Measurements from ENCODE around the gene NUDT22. TPM values are rescaled to one million over a fixed set of nuclear protein-coding genes. Genes with fewer than 3 reads are reported as not detected.

NUDT22 gene
- polyA plus RNA-seq, 6 donors from 2014 or later = 43.6 to 96.6 (median 62.6) TPM

DNA sequence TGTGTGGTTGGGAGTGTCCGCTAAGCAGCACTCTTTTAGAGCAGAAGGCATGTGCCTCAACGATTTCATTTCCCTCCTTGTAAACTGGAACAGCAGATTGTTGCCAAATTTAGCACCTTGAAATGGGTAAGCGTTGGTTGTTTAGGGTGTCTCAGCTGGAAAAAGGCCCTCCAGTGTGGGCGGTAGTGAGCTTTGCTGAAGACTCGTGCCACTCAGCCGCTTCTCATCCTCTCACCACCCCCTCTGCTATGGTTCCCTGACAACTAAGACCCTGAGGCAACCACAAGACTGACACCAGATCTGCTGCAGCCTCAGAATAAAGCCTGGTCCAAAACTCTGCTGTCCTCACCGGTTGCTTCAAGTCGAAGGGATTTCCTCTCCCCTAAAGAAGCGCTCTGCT is 29.4 kb upstream of the NUDT22 start:
- ATAC-seq (ENCODE audit: low read depth in 2 of 2) (no peak), DNase-seq (no peak)
- Mint-ChIP-seq H3K27me3 (no peaks in the 10 kb centered on the region), H3K4me1 (peaks cover 6 to 12% (median 10%) of the 10 kb centered on the region in 3 donors), H3K27ac (peak overlapping the region in 1 of 6 donors; percentile 43), H3K36me3 (peaks cover 18 to 28% of the 10 kb centered on the region in 2 donors), H3K9me3 (no peaks in the 10 kb centered on the region), H3K4me3 (no peak overlapping the region)

DNA sequence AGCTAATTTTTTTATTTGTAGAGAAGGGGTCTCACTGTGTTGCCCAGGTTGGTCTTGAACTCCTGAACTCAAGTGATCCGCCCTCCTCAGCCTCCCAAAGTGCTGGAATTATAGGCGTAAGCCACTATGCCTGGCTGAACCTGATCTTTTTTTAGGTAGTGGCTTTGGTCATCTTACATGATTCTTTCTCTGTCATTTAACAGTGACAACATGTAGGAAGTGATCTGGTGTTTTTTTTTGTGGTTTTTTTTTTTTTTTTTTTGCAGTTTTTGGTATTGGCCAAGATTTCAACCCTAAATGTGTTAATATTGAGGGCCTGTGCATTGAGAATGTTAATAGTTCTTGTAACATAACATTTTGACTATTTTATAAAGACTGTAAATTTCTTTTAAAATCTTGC is 27.6 kb upstream of the NUDT22 start:
- Mint-ChIP-seq H3K27ac (no peak overlapping the region), H3K27me3 (no peaks in the 10 kb centered on the region), H3K9me3 (no peaks in the 10 kb centered on the region), H3K36me3 (peaks cover 27 to 32% of the 10 kb centered on the region in 2 donors), H3K4me1 (peaks cover 0 to 10% (median 0%) of the 10 kb centered on the region in 3 donors), H3K4me3 (no peak overlapping the region)
- no peak for DNase-seq
- no peak for ATAC-seq (ENCODE audit: low read depth in 2 of 2)

DNA sequence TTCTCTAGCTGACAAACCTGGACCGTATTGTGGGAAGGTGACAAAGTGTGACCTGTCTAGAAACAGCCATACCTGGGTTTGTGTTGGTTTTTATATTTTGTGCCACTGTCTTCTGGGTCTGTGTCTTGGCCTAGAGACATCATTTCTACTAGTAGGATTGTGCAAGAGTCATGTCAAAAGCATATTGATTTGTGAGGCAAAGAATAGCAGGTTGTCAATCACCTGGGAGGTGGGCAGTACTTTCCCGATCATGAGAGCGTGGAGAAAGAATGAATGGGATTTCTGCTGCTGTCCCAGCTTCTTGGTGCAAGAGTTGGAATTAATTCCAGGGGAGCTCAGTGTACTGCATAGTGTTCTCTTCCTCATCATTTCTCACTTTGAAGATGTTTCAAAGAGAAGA is 24.5 kb upstream of the NUDT22 start:
- Mint-ChIP-seq H3K4me3 (no peak overlapping the region), H3K4me1 (peaks cover 17 to 26% (median 24%) of the 10 kb centered on the region in 3 donors), H3K27me3 (no peaks in the 10 kb centered on the region), H3K36me3 (peaks cover 23 to 33% of the 10 kb centered on the region in 2 donors), H3K27ac (no peak overlapping the region), H3K9me3 (no peaks in the 10 kb centered on the region)
- ATAC-seq (ENCODE audit: low read depth in 2 of 2) = no peak
- no peak for DNase-seq

DNA sequence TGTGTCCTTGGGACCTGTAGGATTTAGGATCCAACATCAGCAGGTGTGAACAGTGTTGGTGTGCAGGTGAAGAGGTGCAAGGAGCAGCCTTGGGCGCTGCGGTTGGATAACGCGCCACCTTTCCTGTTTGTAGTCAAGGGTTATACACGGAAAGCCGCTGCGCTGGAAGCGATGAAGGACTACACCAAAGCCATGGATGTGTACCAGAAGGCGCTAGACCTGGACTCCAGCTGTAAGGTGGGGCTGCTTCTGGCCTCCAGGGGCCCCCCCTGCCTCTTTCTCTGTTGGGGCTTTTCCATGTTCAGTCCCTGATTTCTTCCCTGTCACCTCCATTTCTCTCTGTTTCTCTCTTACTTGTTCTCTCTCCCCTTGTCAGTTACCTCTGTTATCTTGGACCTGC is 23.1 kb upstream of the NUDT22 start:
- Mint-ChIP-seq H3K36me3 (peaks cover 18 to 23% of the 10 kb centered on the region in 2 donors), H3K27me3 (no peaks in the 10 kb centered on the region), H3K4me3 (no peak overlapping the region), H3K27ac (no peak overlapping the region), H3K4me1 (peaks cover 18 to 39% (median 37%) of the 10 kb centered on the region in 3 donors), H3K9me3 (no peaks in the 10 kb centered on the region)
- no peak for ATAC-seq (ENCODE audit: low read depth in 2 of 2)
- no peak for DNase-seq

GRCh38 chr11:64203421-64204079 is 22.5 kb upstream of the NUDT22 start:
- Mint-ChIP-seq H3K36me3 (peaks cover 18 to 23% of the 10 kb centered on the region in 2 donors), H3K4me3 (peak overlapping the region in 2 of 8 donors; percentile 16 to 55), H3K9me3 (no peaks in the 10 kb centered on the region), H3K4me1 (peaks cover 24 to 44% (median 43%) of the 10 kb centered on the region in 3 donors), H3K27ac (peak overlapping the region in 2 of 6 donors; percentile 47 to 81), H3K27me3 (no peaks in the 10 kb centered on the region)
- ATAC-seq (ENCODE audit: low read depth in 2 of 2) (no peak), DNase-seq (no peak)

- H3K36me3 Mint-ChIP-seq = peaks cover 18 to 23% of the 10 kb centered on the region in 2 donors
- DNase-seq = no peak
- no peaks in the 10 kb centered on the region for H3K27me3 Mint-ChIP-seq
- peak overlapping the region in 1 of 8 donors; percentile 16 for H3K4me3 Mint-ChIP-seq
- H3K9me3 Mint-ChIP-seq = no peaks in the 10 kb centered on the region
- peak overlapping the region in 5 of 6 donors; percentile 47 to 97 (median 82) for H3K27ac Mint-ChIP-seq
- peaks cover 29 to 50% (median 48%) of the 10 kb centered on the region in 3 donors for H3K4me1 Mint-ChIP-seq
- ATAC-seq (ENCODE audit: low read depth in 2 of 2) = no peak
Measured at GRCh38 chr11:64204080-64204440, 22.0 kb upstream of the NUDT22 start.

- H3K4me3 Mint-ChIP-seq = peak overlapping the region; percentile 55 to 86 (median 69)
- no peaks in the 10 kb centered on the region for H3K9me3 Mint-ChIP-seq
Measured at GRCh38 chr11:64204464-64204989, 21.5 kb upstream of the NUDT22 start.

DNA sequence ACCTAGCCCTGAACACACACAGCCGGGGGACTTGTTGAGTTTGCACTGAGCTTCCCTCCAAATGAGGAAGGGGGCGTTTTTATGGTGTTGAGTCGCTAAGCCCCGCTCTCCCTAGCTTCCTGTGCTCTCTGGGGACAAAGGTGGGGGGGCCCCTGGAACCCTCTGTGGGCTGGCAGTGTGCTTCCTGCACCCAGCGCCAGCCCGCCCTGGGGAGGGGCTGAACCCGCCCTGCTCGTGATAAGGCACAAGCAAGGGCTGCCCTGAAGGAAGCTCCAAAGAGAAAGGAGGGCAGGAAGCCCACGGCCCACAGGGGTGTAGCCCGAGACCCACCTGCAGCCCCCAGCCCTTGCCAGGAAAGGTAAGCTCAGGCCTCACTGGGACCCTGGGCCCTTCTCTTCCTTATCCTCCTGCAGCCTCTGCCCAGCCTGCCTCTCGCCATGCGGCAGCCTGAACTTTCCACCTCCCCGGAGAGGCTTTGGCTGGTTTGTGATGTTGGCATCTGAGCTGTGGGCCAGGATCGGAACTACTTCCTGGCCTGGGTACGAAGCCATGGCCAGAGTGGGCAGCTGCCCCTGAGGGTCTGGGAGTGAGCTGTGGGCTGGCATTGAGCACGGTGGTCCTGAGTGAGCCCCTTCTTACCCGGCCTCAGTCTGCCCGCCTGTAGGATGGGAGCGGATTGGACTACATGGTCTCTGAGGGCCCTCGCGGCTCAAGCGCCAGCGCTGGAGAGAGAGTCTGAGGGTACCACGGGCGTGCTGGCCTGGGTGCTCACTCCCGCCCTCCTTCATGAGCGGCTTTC is 19.4 kb upstream of the NUDT22 start, which contains the start of gene FERMT3:
Gene FERMT3, plus strand, starts transcription at position 265 of the 799 bp plus-strand sequence. CDS start 644 bp downstream, outside the sequence.
- Mint-ChIP-seq H3K27me3 (no peaks in the 10 kb centered on the region), H3K27ac (peak within 1 kb of the TSS; percentile 89 to 96 (median 92)), H3K36me3 (peaks cover 14 to 16% of the 10 kb centered on the region in 2 donors), H3K4me1 (peaks cover 32 to 66% (median 63%) of the 10 kb centered on the region in 3 donors), H3K9me3 (no peaks in the 10 kb centered on the region), H3K4me3 (peak within 1 kb of the TSS; percentile 90 to 96 (median 93))
- ATAC-seq (ENCODE audit: low read depth in 2 of 2) (peak; percentile 54 to 63), DNase-seq (peak; percentile 72)

More at GRCh38 chr11:64204464-64204989, 21.5 kb upstream of the NUDT22 start:
- peak; percentile 73 for DNase-seq
- Mint-ChIP-seq H3K4me1 (peaks cover 31 to 54% (median 51%) of the 10 kb centered on the region in 3 donors), H3K27ac (peak overlapping the region; percentile 60 to 97 (median 82)), H3K36me3 (peaks cover 18 to 23% of the 10 kb centered on the region in 2 donors), H3K27me3 (no peaks in the 10 kb centered on the region)
- ATAC-seq (ENCODE audit: low read depth in 2 of 2) = peak; percentile 61 to 70

DNA sequence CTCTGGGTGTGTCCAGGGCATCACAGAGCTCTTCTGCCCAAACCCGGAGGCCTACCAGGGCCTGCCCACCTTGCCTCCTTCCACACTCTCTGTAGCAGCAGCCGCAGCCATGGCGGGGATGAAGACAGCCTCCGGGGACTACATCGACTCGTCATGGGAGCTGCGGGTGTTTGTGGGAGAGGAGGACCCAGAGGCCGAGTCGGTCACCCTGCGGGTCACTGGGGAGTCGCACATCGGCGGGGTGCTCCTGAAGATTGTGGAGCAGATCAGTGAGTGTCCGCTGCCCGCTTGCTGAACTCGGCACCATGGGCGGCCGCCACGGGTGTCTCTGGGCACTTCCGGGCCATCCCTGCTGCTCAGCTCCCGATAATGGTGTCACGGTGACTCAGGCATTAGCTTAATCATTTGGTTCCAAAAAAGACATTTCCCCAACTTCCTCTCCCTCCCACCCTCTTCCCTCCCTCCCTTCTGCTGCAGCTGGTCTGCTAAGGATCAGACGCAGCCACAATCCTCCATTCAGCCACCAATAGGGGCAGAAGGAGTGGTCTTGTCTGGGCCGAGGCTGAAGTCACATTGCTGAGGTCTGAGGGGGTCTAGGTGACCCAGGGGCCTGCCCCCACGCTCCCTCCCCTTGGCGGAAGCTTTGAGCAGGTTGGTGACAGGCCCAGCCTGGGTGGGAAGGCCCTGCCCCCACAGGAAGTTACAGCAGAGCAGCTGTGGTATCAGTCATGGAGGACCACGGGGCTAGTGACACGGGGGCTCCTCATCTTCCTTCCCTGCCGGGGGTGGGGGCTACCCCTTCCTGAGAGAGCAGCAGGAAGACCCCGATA is 18.6 kb upstream of the NUDT22 start:
- peaks cover 10 to 24% of the 10 kb centered on the region in 2 donors for H3K36me3 Mint-ChIP-seq
- no peaks in the 10 kb centered on the region for H3K9me3 Mint-ChIP-seq
- H3K27me3 Mint-ChIP-seq = no peaks in the 10 kb centered on the region
- H3K4me3 Mint-ChIP-seq = peak overlapping the region; percentile 90 to 96 (median 93)
- ATAC-seq (ENCODE audit: low read depth in 2 of 2) (peak; percentile 65 to 67), DNase-seq (peak; percentile 71)
- peaks cover 41 to 74% (median 71%) of the 10 kb centered on the region in 3 donors for H3K4me1 Mint-ChIP-seq
- peak overlapping the region; percentile 89 to 96 (median 92) for H3K27ac Mint-ChIP-seq

DNA sequence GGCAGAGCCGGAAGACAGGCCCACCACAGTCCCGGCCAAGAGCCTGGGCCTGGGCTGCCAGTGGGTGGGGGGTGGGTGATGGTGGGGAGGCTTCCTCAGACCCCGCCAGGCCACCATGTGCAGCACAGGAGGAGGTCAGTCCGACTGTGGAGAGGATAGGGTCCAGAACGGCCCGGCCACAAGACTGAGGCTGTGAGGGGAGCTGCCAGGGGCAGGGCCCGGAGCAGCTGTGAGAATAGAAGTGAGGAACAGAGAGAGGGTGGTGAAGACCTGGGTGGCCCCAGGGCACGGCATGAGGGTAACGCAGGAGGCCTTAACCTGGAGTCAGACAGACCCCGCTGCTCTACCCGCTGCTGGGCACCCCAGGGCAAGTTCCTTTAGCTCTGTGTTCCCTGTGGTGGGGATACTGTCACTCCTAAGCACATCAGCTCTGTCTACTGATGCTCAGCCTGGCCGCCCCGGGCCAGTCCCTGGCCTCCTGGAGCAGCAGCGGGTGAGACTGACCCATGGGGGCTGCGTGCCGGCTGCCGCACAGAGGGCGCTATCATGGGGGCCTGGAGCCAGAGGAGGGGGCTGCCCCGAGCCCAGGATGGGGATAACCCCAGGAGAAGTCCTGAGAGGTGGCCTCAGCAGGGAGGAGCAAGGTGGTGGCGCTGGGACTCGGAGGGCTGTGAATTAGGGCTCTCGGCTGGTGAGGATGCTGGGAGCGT is 17.8 kb upstream of the NUDT22 start:
- peaks cover 9 to 28% of the 10 kb centered on the region in 2 donors for H3K36me3 Mint-ChIP-seq
- peaks cover 44 to 81% (median 78%) of the 10 kb centered on the region in 3 donors for H3K4me1 Mint-ChIP-seq

DNA sequence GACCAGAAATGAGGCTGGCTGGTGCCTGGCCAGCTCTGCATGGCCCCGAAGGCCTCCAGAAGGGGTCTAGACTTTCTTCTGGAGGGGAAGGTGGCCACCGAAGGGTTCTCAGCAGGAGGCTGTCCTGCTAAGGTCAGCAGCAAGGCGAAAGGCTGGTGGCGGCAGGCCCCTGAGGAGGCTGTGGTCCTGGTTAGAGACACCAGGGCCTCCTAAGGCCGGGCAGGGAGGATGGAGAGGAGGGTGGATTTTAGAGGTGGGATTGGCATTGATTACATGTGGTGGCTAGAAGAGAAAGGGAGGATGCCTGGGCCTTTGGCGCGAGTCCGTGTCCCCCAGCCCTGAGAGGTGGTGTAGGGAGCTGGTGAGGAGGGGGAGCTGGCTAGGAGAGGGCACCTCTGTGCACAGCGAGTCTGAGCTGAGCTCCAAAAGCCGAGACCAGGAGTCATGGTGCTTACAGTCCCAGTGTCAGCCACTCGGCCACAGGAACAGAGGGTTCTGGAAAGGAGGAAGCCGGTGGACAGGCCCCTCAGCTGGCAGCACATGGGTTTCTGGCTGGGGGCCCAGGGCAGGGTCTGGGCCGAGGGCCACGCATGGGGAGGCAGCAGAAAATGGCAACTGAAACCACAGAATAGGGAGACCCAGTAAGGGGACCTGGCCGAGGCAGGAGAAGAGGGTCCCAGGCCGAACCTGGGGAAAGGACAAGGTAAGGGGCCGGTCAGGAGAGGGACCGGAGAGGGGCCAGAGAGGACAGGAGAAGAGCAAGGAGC is 17.1 kb upstream of the NUDT22 start:
- peaks cover 5 to 21% of the 10 kb centered on the region in 2 donors for H3K36me3 Mint-ChIP-seq
- no peaks in the 10 kb centered on the region for H3K9me3 Mint-ChIP-seq
- H3K4me1 Mint-ChIP-seq = peaks cover 48 to 83% (median 81%) of the 10 kb centered on the region in 3 donors
- H3K27ac Mint-ChIP-seq = peak overlapping the region; percentile 14 to 96 (median 88)
- H3K27me3 Mint-ChIP-seq = no peaks in the 10 kb centered on the region
- DNase-seq (no peak), ATAC-seq (ENCODE audit: low read depth in 2 of 2) (no peak)
- H3K4me3 Mint-ChIP-seq = peak overlapping the region; percentile 9 to 90 (median 69)

More for the DNA sequence above, 17.8 kb upstream of the NUDT22 start:
- H3K27ac Mint-ChIP-seq = peak overlapping the region; percentile 90 to 96 (median 92)
- H3K4me3 Mint-ChIP-seq = peak overlapping the region; percentile 90 to 96 (median 93)
- DNase-seq (no peak), ATAC-seq (ENCODE audit: low read depth in 2 of 2) (no peak)
- no peaks in the 10 kb centered on the region for H3K27me3 Mint-ChIP-seq
- H3K9me3 Mint-ChIP-seq = no peaks in the 10 kb centered on the region

DNA sequence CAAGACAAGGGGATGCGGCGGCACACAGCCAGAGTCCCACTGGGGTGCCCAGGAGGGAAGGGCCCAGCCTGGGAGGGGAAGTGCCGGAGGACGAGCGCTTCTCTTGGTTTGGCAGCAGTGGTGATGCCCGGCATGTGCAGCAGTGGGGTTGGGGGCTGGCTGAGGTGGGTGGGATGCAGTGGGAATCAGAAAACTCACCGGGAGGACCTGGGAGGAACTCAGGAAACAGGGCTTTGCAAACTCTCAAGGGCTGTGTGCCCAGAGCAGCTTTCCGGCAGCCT is 16.6 kb upstream of the NUDT22 start:
- peak overlapping the region in 3 of 8 donors; percentile 24 to 67 (median 56) for H3K4me3 Mint-ChIP-seq
- peaks cover 46 to 83% (median 77%) of the 10 kb centered on the region in 3 donors for H3K4me1 Mint-ChIP-seq
- DNase-seq = no peak
- peaks cover 2 to 15% of the 10 kb centered on the region in 2 donors for H3K36me3 Mint-ChIP-seq
- H3K9me3 Mint-ChIP-seq = no peaks in the 10 kb centered on the region
- no peak for ATAC-seq (ENCODE audit: low read depth in 2 of 2)
- peak overlapping the region in 3 of 6 donors; percentile 32 to 96 (median 85) for H3K27ac Mint-ChIP-seq
- no peaks in the 10 kb centered on the region for H3K27me3 Mint-ChIP-seq
